Colonic mucosa (tissue), 4 donors: ENCODE data around the gene MLX. TPM values are rescaled to one million over a fixed set of nuclear protein-coding genes. Genes with fewer than 3 reads are reported as not detected.
A peak's percentile ranks its signal among the peaks of the same experiment; 100 is the strongest.

Source experiments
- DNase-seq: peaks from one replicate; pipeline ENCODE4 v3.0.0-alpha.2; 2020
- H3K27ac ChIP-seq: fragments of 200-600 bp; one replicate; pipeline ENCODE4 v1.8.0; 2021
- H3K27me3 ChIP-seq: fragments of 200-600 bp; one replicate; pipeline ENCODE4 v1.8.0; 2021
- H3K36me3 ChIP-seq: fragments of 200-600 bp; one replicate; pipeline ENCODE4 v1.8.0; 2021
- H3K4me1 ChIP-seq: fragments of 200-600 bp; one replicate; pipeline ENCODE4 v1.8.0; 2021; ENCODE audit warnings: mild to moderate bottlenecking
- H3K4me3 ChIP-seq: fragments of 200-600 bp; one replicate; pipeline ENCODE4 v1.8.0; 2021
- H3K9ac ChIP-seq, 2 donors: one replicate each; pipeline ENCODE4 v1.7.0; 2013; ENCODE audit warnings: control low read depth in 2 of 2, low read depth in 2 of 2, low read length in 2 of 2
- H3K9me3 ChIP-seq: fragments of 200-600 bp; one replicate; pipeline ENCODE4 v1.8.0; 2021
- intact Hi-C: fragments of 100-400 bp; cut with DNase I; formaldehyde crosslinking; loops from one replicate; pipeline ENCODE4 v1.14.1; 2022
- total RNA-seq, 2 donors: library from RNA; stranded (reverse); fragmentation: NEBNext Ultra II Directional in 1 of 2; extraction: Animal tissue kit (Norgen Biotek cat#: 25700) in 1 of 2; gene quantifications; one replicate each; pipeline ENCODE4 v1.2.1, GENCODE V29; 2021
- TF ChIP-seq, protein P1 (sequence below): fragments of 200-600 bp; IDR thresholded peaks from one replicate; pipeline ENCODE4 v1.8.0; 2022; ENCODE audit warnings: antibody characterized with exemption, mild to moderate bottlenecking
- donor health status: healthy.
- donor health status: DM: no; HTN: no; CAD: no.
- donor health status: DM: no; HTN: no; CAD: no.

MLX gene
- total RNA-seq, 2 donors from 2014 or later, result 79.6 to 83.0 TPM

DNA sequence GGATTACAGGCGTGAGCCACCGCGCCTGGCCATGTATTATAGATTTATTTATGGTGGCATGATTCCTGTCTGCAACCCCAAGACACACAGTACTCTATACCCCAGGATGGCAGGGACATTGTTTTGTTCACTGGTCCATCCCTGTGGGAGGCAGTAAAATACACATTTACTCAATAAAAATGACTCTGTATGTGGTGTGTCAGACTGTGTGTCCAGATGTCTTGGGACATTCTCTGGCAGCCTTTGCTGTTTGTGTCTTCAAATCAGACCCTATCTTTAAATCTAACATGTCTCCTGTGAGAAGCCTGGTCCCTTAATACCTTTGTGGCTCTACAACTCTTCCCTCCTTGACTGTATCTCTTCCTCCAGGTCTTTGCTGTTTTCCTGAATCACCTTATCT, 6.7 kb upstream of the MLX start:
- no peak overlapping the region for H3K27ac ChIP-seq
- TF ChIP-seq, protein P1, sequence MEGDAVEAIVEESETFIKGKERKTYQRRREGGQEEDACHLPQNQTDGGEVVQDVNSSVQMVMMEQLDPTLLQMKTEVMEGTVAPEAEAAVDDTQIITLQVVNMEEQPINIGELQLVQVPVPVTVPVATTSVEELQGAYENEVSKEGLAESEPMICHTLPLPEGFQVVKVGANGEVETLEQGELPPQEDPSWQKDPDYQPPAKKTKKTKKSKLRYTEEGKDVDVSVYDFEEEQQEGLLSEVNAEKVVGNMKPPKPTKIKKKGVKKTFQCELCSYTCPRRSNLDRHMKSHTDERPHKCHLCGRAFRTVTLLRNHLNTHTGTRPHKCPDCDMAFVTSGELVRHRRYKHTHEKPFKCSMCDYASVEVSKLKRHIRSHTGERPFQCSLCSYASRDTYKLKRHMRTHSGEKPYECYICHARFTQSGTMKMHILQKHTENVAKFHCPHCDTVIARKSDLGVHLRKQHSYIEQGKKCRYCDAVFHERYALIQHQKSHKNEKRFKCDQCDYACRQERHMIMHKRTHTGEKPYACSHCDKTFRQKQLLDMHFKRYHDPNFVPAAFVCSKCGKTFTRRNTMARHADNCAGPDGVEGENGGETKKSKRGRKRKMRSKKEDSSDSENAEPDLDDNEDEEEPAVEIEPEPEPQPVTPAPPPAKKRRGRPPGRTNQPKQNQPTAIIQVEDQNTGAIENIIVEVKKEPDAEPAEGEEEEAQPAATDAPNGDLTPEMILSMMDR, result no peak

GRCh38 chr17:42561897-42562387, 5.0 kb upstream of the MLX start, which contains the start of gene COASY:
COASY (plus strand) TSS chr17:42562148; CDS start chr17:42562623, 475 bp downstream.
- Histone ChIP-seq H3K27ac (peak within 1 kb of the TSS; percentile 88), H3K4me3 (peak within 1 kb of the TSS; percentile 93), H3K4me1 (peaks cover 20% of the 10 kb centered on the region), H3K9ac (peak within 1 kb of the TSS; percentile 89 to 94), H3K36me3 (peaks cover 4% of the 10 kb centered on the region), H3K9me3 (no peaks in the 10 kb centered on the region), H3K27me3 (no peaks in the 10 kb centered on the region)
- peak; percentile 97 for DNase-seq
- TF ChIP-seq, protein P1, result no peak
- intact Hi-C loops, result no loop called here

More for the DNA sequence above, 6.7 kb upstream of the MLX start:
- no peaks in the 10 kb centered on the region for H3K27me3 ChIP-seq
- H3K9ac ChIP-seq, result no peak overlapping the region
- intact Hi-C loops, result no loop called here
- DNase-seq, result no peak
- no peak overlapping the region for H3K4me3 ChIP-seq
- peaks cover 10% of the 10 kb centered on the region for H3K4me1 ChIP-seq
- H3K9me3 ChIP-seq, result no peaks in the 10 kb centered on the region
- H3K36me3 ChIP-seq, result no peaks in the 10 kb centered on the region

GRCh38 chr17:42562388-42563142, 4.3 kb upstream of the MLX start:
- Histone ChIP-seq H3K9ac (peak overlapping the region; percentile 89 to 94), H3K36me3 (peaks cover 4% of the 10 kb centered on the region), H3K27ac (peak overlapping the region; percentile 88), H3K27me3 (no peaks in the 10 kb centered on the region), H3K4me3 (peak overlapping the region; percentile 93), H3K4me1 (peaks cover 20% of the 10 kb centered on the region), H3K9me3 (no peaks in the 10 kb centered on the region)
- no peak for DNase-seq
- intact Hi-C loops, result no loop called here
- TF ChIP-seq, protein P1, result no peak

GRCh38 chr17:42563143-42563509, 3.8 kb upstream of the MLX start:
- intact Hi-C loops, result no loop called here
- Histone ChIP-seq H3K9ac (peak overlapping the region; percentile 89 to 94), H3K27me3 (no peaks in the 10 kb centered on the region), H3K36me3 (peaks cover 4% of the 10 kb centered on the region), H3K4me1 (peaks cover 24% of the 10 kb centered on the region), H3K27ac (peak overlapping the region; percentile 88), H3K4me3 (peak overlapping the region; percentile 93), H3K9me3 (no peaks in the 10 kb centered on the region)
- no peak for DNase-seq
- TF ChIP-seq, protein P1, result no peak

GRCh38 chr17:42563543-42563942, 3.4 kb upstream of the MLX start:
- no peaks in the 10 kb centered on the region for H3K9me3 ChIP-seq
- intact Hi-C loops, result no loop called here
- H3K4me1 ChIP-seq, result peaks cover 24% of the 10 kb centered on the region
- TF ChIP-seq, protein P1, result no peak
- H3K27ac ChIP-seq, result peak overlapping the region; percentile 22
- H3K4me3 ChIP-seq, result peak overlapping the region; percentile 93
- H3K27me3 ChIP-seq, result no peaks in the 10 kb centered on the region
- peak overlapping the region; percentile 89 to 94 for H3K9ac ChIP-seq
- peaks cover 4% of the 10 kb centered on the region for H3K36me3 ChIP-seq
- no peak for DNase-seq
